HG02678 (cell line): Measurements from ENCODE around the gene CYB5R3.

Experiments used
- ATAC-seq: cut with Tn5 transposase; IDR thresholded peaks from one replicate; pipeline ENCODE4 v1.9.1; 2021; ENCODE audit warnings: mild to moderate bottlenecking, moderate library complexity; ENCODE audit not compliant: unreplicated experiment

The CYB5R3 gene

GRCh38 chr22:42649246-42650099 lies at the start of gene CYB5R3:
Gene CYB5R3 (minus strand): TSS chr22:42649392. CDS start chr22:42649315, 77 bp downstream.
- ATAC-seq = peak; percentile 73

GRCh38 chr22:42697542-42698013 lies 48.4 kb upstream of the CYB5R3 start:
- no peak for ATAC-seq

- ATAC-seq = no peak
Measured at GRCh38 chr22:42696331-42696967, 47.3 kb upstream of the CYB5R3 start.

GRCh38 chr22:42695294-42695693 lies 46.1 kb upstream of the CYB5R3 start:
- ATAC-seq = no peak

GRCh38 chr22:42693763-42694683 lies 44.8 kb upstream of the CYB5R3 start:
- no peak for ATAC-seq

GRCh38 chr22:42693055-42693762 lies 44.0 kb upstream of the CYB5R3 start:
- ATAC-seq = no peak

- ATAC-seq = no peak
Measured at GRCh38 chr22:42692239-42693054, 43.3 kb upstream of the CYB5R3 start.

GRCh38 chr22:42691440-42691839 lies 42.2 kb upstream of the CYB5R3 start:
- ATAC-seq = no peak

- no peak for ATAC-seq
Measured at GRCh38 chr22:42688241-42689211, 39.3 kb upstream of the CYB5R3 start.

GRCh38 chr22:42686756-42687491 lies 37.7 kb upstream of the CYB5R3 start:
- no peak for ATAC-seq

GRCh38 chr22:42685941-42686653 lies 36.9 kb upstream of the CYB5R3 start:
- no peak for ATAC-seq

- no peak for ATAC-seq
Measured at GRCh38 chr22:42684462-42685195, 35.4 kb upstream of the CYB5R3 start.

- no peak for ATAC-seq
Measured at GRCh38 chr22:42683578-42684283, 34.5 kb upstream of the CYB5R3 start.

GRCh38 chr22:42682113-42682851 lies 33.1 kb upstream of the CYB5R3 start:
- no peak for ATAC-seq

GRCh38 chr22:42680648-42681047 lies 31.5 kb upstream of the CYB5R3 start:
- ATAC-seq = no peak
